ENCODE data around the gene TTC24. TPM values are rescaled to one million over a fixed set of nuclear protein-coding genes. Genes with fewer than 3 reads are reported as not detected.
A peak's percentile ranks its signal among the peaks of the same experiment; 100 is the strongest.

The TTC24 gene
- polyA plus RNA-seq, 1 experiment, result not detected

GRCh38 chr1:156624814-156625435 lies 45.4 kb downstream of the TTC24 start:
- no peak for TF ChIP-seq CTCF (IDR thresholded peaks at IDR 0.05; ENCODE audit: low read depth, low read length)
- DNase-seq (ENCODE audit: low read depth, low spot score), result no peak
- peaks cover 46% of the 10 kb centered on the region for H3K27me3 ChIP-seq (ENCODE audit: control insufficient read depth, insufficient read depth, low read length)
- no peak overlapping the region for H3K27ac ChIP-seq (ENCODE audit: low read depth, low read length)
- CTCF ChIA-PET, result interaction anchor here (0.7 to 6.5 kb wide), 8 partner anchors 13 to 179 kb away, joined by 3 to 175 read pairs (median 6); partner anchors contain the start of genes ISG20L2, METTL25B and NES
- peak overlapping the region; percentile 35; the same call in 1 of the 2 replicates for H3K4me3 ChIP-seq (ENCODE audit: low read depth, low read length)
- H3K9me3 ChIP-seq (ENCODE audit: control insufficient read depth, insufficient read depth, low read length), result no peaks in the 10 kb centered on the region; the same call in 1 of the 2 replicates
- POLR2A ChIA-PET, result interaction anchor here (0.5 kb wide), 1 partner anchor 17 kb away, joined by 3 read pairs; no protein-coding TSS in a partner anchor

GRCh38 chr1:156625436-156626078 lies 46.0 kb downstream of the TTC24 start:
- H3K27ac ChIP-seq (ENCODE audit: low read depth, low read length), result no peak overlapping the region
- H3K4me3 ChIP-seq (ENCODE audit: low read depth, low read length), result no peak overlapping the region
- TF ChIP-seq CTCF (IDR thresholded peaks at IDR 0.05; ENCODE audit: low read depth, low read length), result peak; percentile 80
- ChIA-PET POLR2A (no interaction called here), CTCF (interaction anchor here (0.5 to 6.5 kb wide), 8 partner anchors 13 to 181 kb away, joined by 3 to 175 read pairs (median 8); partner anchors contain the start of genes ISG20L2, METTL25B and NES)
- peaks cover 46% of the 10 kb centered on the region for H3K27me3 ChIP-seq (ENCODE audit: control insufficient read depth, insufficient read depth, low read length)
- no peak for DNase-seq (ENCODE audit: low read depth, low spot score)
- H3K9me3 ChIP-seq (ENCODE audit: control insufficient read depth, insufficient read depth, low read length), result no peaks in the 10 kb centered on the region; the same call in 1 of the 2 replicates

- POLR2A ChIA-PET, result no interaction called here
These were observed 46.5 kb downstream of the TTC24 start for GRCh38 chr1:156626079-156626438.

GRCh38 chr1:156627313-156627880 lies 47.9 kb downstream of the TTC24 start:
- ChIA-PET POLR2A (interaction anchor here (0.7 kb wide), 1 partner anchor 11 kb away, joined by 5 read pairs; no protein-coding TSS in a partner anchor), CTCF (interaction anchor here (0.6 to 6.5 kb wide), 29 partner anchors 10 to 266 kb away, joined by 3 to 175 read pairs (median 8); partner anchors contain the start of genes NAXE and NES)
- peak; percentile 78 for TF ChIP-seq CTCF (IDR thresholded peaks at IDR 0.05; ENCODE audit: low read depth, low read length)
- H3K9me3 ChIP-seq (ENCODE audit: control insufficient read depth, insufficient read depth, low read length), result no peaks in the 10 kb centered on the region; the same call in 1 of the 2 replicates
- H3K27ac ChIP-seq (ENCODE audit: low read depth, low read length), result no peak overlapping the region
- H3K4me3 ChIP-seq (ENCODE audit: low read depth, low read length), result no peak overlapping the region
- H3K27me3 ChIP-seq (ENCODE audit: control insufficient read depth, insufficient read depth, low read length), result peaks cover 49% of the 10 kb centered on the region
- DNase-seq (ENCODE audit: low read depth, low spot score), result no peak

More at GRCh38 chr1:156626079-156626438, 46.5 kb downstream of the TTC24 start:
- Histone ChIP-seq H3K4me3 (ENCODE audit: low read depth, low read length) (no peak overlapping the region), H3K9me3 (ENCODE audit: control insufficient read depth, insufficient read depth, low read length) (no peaks in the 10 kb centered on the region; the same call in 1 of the 2 replicates), H3K27ac (ENCODE audit: low read depth, low read length) (no peak overlapping the region), H3K27me3 (ENCODE audit: control insufficient read depth, insufficient read depth, low read length) (peaks cover 48% of the 10 kb centered on the region)
- TF ChIP-seq CTCF (IDR thresholded peaks at IDR 0.05; ENCODE audit: low read depth, low read length), result no peak
- no peak for DNase-seq (ENCODE audit: low read depth, low spot score)
- CTCF ChIA-PET, result interaction anchor here (0.5 to 6.5 kb wide), 19 partner anchors 8 to 181 kb away, joined by 3 to 175 read pairs (median 7); partner anchors contain the start of genes ISG20L2, METTL25B and NES

Measured in AG04450 (cell line).